Hepatocyte (in vitro differentiated cells): Measurements from ENCODE around the gene FUT9.

Experiments
- EZH2 ChIP-seq: fragments of 200-600 bp; sonication (generic); IDR thresholded peaks from 2 replicates; pipeline ENCODE4 v1.6.1; 2016; ENCODE audit warnings: antibody characterized with exemption, mild to moderate bottlenecking, borderline replicate concordance
- EZH2phosphoT487 ChIP-seq: fragments of 200-600 bp; sonication (generic); IDR thresholded peaks from one replicate; pipeline ENCODE4 v1.6.1; 2018; ENCODE audit warnings: antibody characterized with exemption, mild to moderate bottlenecking, low read depth, moderate library complexity; ENCODE audit not compliant: unreplicated experiment, severe bottlenecking
- TF ChIP-seq, protein P1 (sequence below): fragments of 200-600 bp; sonication (generic); IDR thresholded peaks from 2 replicates; pipeline ENCODE4 v1.5.1; 2016; ENCODE audit warnings: antibody characterized with exemption, mild to moderate bottlenecking; ENCODE audit not compliant: poor library complexity

DNA sequence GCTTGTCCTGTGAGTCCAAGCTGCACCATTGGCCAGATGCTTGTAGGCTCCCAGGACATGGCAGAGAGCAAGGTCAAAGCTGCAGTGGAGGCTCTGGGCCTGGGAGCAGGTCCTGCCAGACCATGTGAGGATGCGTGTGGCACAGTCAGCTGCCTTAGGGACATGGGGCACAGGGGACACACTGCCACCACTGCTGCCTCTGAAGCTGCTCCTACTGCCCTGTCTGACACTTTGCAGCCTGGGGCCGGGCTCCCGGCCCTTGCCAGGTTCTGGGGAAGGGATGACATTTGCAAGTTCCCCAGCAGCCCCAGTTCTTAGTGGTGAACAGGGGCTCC is 13.2 kb upstream of the FUT9 start:
- TF ChIP-seq, protein P1, sequence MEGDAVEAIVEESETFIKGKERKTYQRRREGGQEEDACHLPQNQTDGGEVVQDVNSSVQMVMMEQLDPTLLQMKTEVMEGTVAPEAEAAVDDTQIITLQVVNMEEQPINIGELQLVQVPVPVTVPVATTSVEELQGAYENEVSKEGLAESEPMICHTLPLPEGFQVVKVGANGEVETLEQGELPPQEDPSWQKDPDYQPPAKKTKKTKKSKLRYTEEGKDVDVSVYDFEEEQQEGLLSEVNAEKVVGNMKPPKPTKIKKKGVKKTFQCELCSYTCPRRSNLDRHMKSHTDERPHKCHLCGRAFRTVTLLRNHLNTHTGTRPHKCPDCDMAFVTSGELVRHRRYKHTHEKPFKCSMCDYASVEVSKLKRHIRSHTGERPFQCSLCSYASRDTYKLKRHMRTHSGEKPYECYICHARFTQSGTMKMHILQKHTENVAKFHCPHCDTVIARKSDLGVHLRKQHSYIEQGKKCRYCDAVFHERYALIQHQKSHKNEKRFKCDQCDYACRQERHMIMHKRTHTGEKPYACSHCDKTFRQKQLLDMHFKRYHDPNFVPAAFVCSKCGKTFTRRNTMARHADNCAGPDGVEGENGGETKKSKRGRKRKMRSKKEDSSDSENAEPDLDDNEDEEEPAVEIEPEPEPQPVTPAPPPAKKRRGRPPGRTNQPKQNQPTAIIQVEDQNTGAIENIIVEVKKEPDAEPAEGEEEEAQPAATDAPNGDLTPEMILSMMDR, result no peak
- no peak for TF ChIP-seq EZH2phosphoT487
- TF ChIP-seq EZH2, result no peak
